ENCODE data around the gene APBB1IP. TPM values are rescaled to one million over a fixed set of nuclear protein-coding genes. Genes with fewer than 3 reads are reported as not detected.

APBB1IP gene
- total and polyA plus RNA-seq, 11 donors, result 0.81 to 19.6 (median 1.7) TPM

GRCh38 chr10:26413375-26413774, 24.8 kb upstream of the APBB1IP start:
- no peak for TF ChIP-seq POLR2A (IDR thresholded peaks at IDR 0.05)
- TF ChIP-seq CTCF (IDR thresholded peaks at IDR 0.05), result no peak
- ATAC-seq, result no peak
- no peak for DNase-seq
- Histone ChIP-seq H3K4me1 (peaks cover 0 to 5% (median 0%) of the 10 kb centered on the region in 12 donors), H3K27me3 (peaks cover 0 to 6% (median 0%) of the 10 kb centered on the region in 9 donors), H3K27ac (no peak overlapping the region), H3K4me3 (no peak overlapping the region), H3K36me3 (no peaks in the 10 kb centered on the region), H3K9me3 (peaks cover 0 to 3% (median 0%) of the 10 kb centered on the region in 12 donors)
- WGBS, 4 donors, result 50 to 76% (median 57%) methylated on average over 2 of the region's 2 CpGs
- intact Hi-C loops (cut with DNase I), result no loop called here

- no peak overlapping the region for H3K27ac ChIP-seq
- H3K4me3 ChIP-seq, result no peak overlapping the region
- peaks cover 0 to 5% (median 0%) of the 10 kb centered on the region in 12 donors for H3K4me1 ChIP-seq
- 51 to 59% (median 59%) methylated on average over 3 of the region's 3 CpGs for WGBS, 4 donors
- ATAC-seq (no peak), DNase-seq (no peak)
- no peaks in the 10 kb centered on the region for H3K36me3 ChIP-seq
- TF ChIP-seq POLR2A (IDR thresholded peaks at IDR 0.05), result no peak
- no peak for TF ChIP-seq CTCF (IDR thresholded peaks at IDR 0.05)
- H3K9me3 ChIP-seq, result no peaks in the 10 kb centered on the region
- intact Hi-C loops (cut with DNase I), result no loop called here
- peaks cover 0 to 5% (median 0%) of the 10 kb centered on the region in 9 donors for H3K27me3 ChIP-seq
These were observed 21.0 kb upstream of the APBB1IP start for GRCh38 chr10:26417136-26417535.

GRCh38 chr10:26422977-26423376, 15.2 kb upstream of the APBB1IP start:
- no peak for ATAC-seq
- 67 to 76% (median 74%) methylated on average over 3 of the region's 3 CpGs for WGBS, 4 donors
- peaks cover 0 to 9% (median 0%) of the 10 kb centered on the region in 12 donors for H3K9me3 ChIP-seq
- DNase-seq, result no peak
- H3K27ac ChIP-seq, result no peak overlapping the region
- no peaks in the 10 kb centered on the region for H3K27me3 ChIP-seq
- TF ChIP-seq CTCF (IDR thresholded peaks at IDR 0.05) (no peak), POLR2A (IDR thresholded peaks at IDR 0.05) (no peak)
- intact Hi-C loops (cut with DNase I), result no loop called here
- no peak overlapping the region for H3K4me3 ChIP-seq
- no peaks in the 10 kb centered on the region for H3K36me3 ChIP-seq
- H3K4me1 ChIP-seq, result peaks cover 0 to 11% (median 0%) of the 10 kb centered on the region in 12 donors

- 81 to 83% (median 82%) methylated on average over 3 of the region's 3 CpGs for WGBS, 4 donors
- intact Hi-C loops (cut with DNase I), result no loop called here
- Histone ChIP-seq H3K9me3 (peaks cover 0 to 9% (median 0%) of the 10 kb centered on the region in 12 donors), H3K27me3 (no peaks in the 10 kb centered on the region), H3K27ac (no peak overlapping the region), H3K4me3 (no peak overlapping the region), H3K36me3 (no peaks in the 10 kb centered on the region), H3K4me1 (peaks cover 0 to 11% (median 0%) of the 10 kb centered on the region in 12 donors)
- DNase-seq (no peak), ATAC-seq (no peak)
- TF ChIP-seq CTCF (IDR thresholded peaks at IDR 0.05) (no peak), POLR2A (IDR thresholded peaks at IDR 0.05) (no peak)
These were observed 14.4 kb upstream of the APBB1IP start for GRCh38 chr10:26423722-26424121.

Measured in heart left ventricle (tissue), 16 donors.